Heart right ventricle (tissue), 16 donors: ENCODE measurements around the gene SLC44A5. TPM values are rescaled to one million over a fixed set of nuclear protein-coding genes. Genes with fewer than 3 reads are reported as not detected.

Experiments used
- ATAC-seq, 8 donors: fragments of 200-7000 bp; cut with Tn5 transposase; one replicate each; pipeline ENCODE4 v1.9.1; 2020; ENCODE audit warnings: mild to moderate bottlenecking in 8 of 8, moderate library complexity in 8 of 8, moderate number of reproducible peaks in 1 of 8
- DNase-seq, 2 donors: peaks; one replicate each; pipeline ENCODE4 v3.0.0-alpha.2; 2020
- H3K27ac ChIP-seq, 10 donors: fragments of 200-600 bp; sonication (generic) in 2 of 10; one replicate each; pipeline versions ENCODE4 v1.5.0 to v1.8.0; 2020 to 2022; ENCODE audit warnings: mild to moderate bottlenecking in 3 of 10
- H3K27me3 ChIP-seq, 7 donors: fragments of 200-600 bp; one replicate each; pipeline ENCODE4 v1.8.0; 2021 to 2022; ENCODE audit warnings: mild to moderate bottlenecking in 2 of 7
- H3K36me3 ChIP-seq, 9 donors: fragments of 200-600 bp; sonication (generic) in 1 of 9; one replicate each; pipeline versions ENCODE4 v1.5.0 to v1.8.0; 2020 to 2022; ENCODE audit warnings: mild to moderate bottlenecking in 2 of 9
- H3K4me1 ChIP-seq, 9 donors: fragments of 200-600 bp; sonication (generic) in 1 of 9; one replicate each; pipeline versions ENCODE4 v1.5.0 to v1.8.0; 2020 to 2022; ENCODE audit warnings: mild to moderate bottlenecking in 4 of 9
- H3K4me3 ChIP-seq, 10 donors: fragments of 200-600 bp; sonication (generic) in 2 of 10; one replicate each; pipeline versions ENCODE4 v1.5.0 to v1.8.0; 2020 to 2022; ENCODE audit warnings: mild to moderate bottlenecking in 7 of 10, moderate library complexity in 2 of 10
- H3K9me3 ChIP-seq, 11 donors: fragments of 200-600 bp in 10 of 11; sonication (generic) in 2 of 11; one replicate each; pipeline versions ENCODE4 v1.5.0 to v1.8.0; 2013 to 2022; ENCODE audit warnings: mild to moderate bottlenecking in 2 of 11, control low read depth in 1 of 11, moderate library complexity in 1 of 11
- WGBS, 2 donors: extraction: QIAGEN DNeasy Blood & Tissue Kit; methylation state at CpG; one replicate each; pipeline ENCODE4 v1.1.7; 2013; ENCODE audit warnings: inconsistent platforms in 1 of 2; 5-methylcytosine and 5-hydroxymethylcytosine counted together
- intact Hi-C, 10 donors: fragments of 100-400 bp; cut with DNase I; formaldehyde crosslinking; loops; one replicate each; pipeline versions ENCODE4 v1.11.1 to v1.14.2; 2022
- polyA plus RNA-seq, 2 donors: library from polyadenylated mRNA; stranded (reverse); fragments of 200-250 nt; gene quantifications; one replicate each; pipeline ENCODE4 v1.2.3, GENCODE V29; 2013
- total RNA-seq, 10 donors: library from RNA; stranded (reverse); fragmentation: NEBNext Ultra II Directional in 3 of 10; extraction: Animal tissue kit (Norgen Biotek cat#: 25700) in 3 of 10; gene quantifications; one replicate each; pipeline versions ENCODE4 v1.2.1 to v1.2.4, GENCODE V29; 2021 to 2023
- TF ChIP-seq, protein P1 (sequence below), 9 donors: fragments of 200-600 bp; sonication (generic) in 2 of 9; IDR thresholded peaks; one replicate each; pipeline versions ENCODE4 v1.5.0 to v1.8.0; 2021 to 2022; ENCODE audit warnings: antibody characterized with exemption in 9 of 9, mild to moderate bottlenecking in 5 of 9, moderate library complexity in 1 of 9
- donor health status: Arrhythmogenic right ventricular cardiomyopathy.
- donor health status: ischemic (EF 13 %, LVEDD 7.1; RV severe dilation, severe dysfunction).
- donor health status: healthy with polysubstance abuse.
- donor health status: DM: no; HTN: yes; CAD: no.
- donor health status: DM: no; HTN: no; CAD: no.
- donor health status: ischemic (EF 25% LVEDD 6.9; RV normal size, moderate dysfunction).
- donor health status: ischemic (EF 25% LVEDD 5.7; RV mildly dilated, moderate dysfunction).
- donor health status: healthy.
- donor health status: DM: yes; HTN: yes; CAD: no.
- donor health status: Ischemic cardiomyopathy.
- donor health status: ischemic (EF 35%, LVEDD 5.7; RV mildly dilated, moderate dysfunction).
- donor health status: nonischemic (EF 11% LVEDD 7.7; RV severe dilation, severe dysfunction).
- donor health status: DM: yes; HTN: yes; CAD: no.
- donor health status: PGD.
- donor health status: ischemic (EF 29% LVEDD 5.4; RV normal size, mild dysfunction).
- donor health status: nonischemic (EF 23%, LVEDD 6.1; RV moderate dilation, normal function).

The SLC44A5 gene
- total and polyA plus RNA-seq, 12 donors, result 0.10 to 4.8 (median 1.5) TPM

DNA sequence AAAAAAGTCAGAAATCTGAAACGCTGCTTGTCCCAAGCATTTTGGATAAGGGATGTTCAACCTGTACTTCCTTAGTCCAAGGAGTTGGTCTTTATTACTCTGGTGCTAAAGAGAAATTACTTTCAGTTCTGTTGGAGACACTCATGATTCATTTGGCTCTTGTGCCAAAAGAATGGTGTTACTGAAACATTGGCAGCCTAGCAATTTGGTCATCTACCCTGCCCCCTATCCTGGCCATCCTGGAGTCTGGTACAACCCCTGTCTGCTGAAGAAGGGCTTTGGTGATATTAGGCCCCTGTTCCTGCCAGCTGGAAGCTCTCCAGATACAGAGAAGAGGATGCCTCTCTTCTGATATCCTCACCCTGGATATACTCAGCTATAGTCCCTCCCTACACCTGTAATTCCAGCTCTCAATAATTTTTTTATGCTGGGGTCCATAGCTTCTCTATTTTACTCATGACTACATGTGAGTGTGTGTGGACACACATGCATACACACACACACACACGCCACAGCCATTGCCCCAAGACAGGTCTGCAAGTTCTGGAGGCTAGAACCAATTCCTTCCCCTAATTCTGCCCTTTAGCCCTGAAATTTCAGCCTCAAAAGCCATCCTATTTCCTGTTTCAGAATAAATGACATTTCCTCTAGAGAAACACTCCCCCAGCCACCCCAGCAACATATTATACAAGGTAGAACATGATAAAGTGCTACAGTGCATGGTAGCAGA, 436.7 kb downstream of the SLC44A5 start:
- no peaks in the 10 kb centered on the region for H3K4me1 ChIP-seq
- no peak overlapping the region for H3K27ac ChIP-seq
- no peak for ATAC-seq
- TF ChIP-seq, protein P1, sequence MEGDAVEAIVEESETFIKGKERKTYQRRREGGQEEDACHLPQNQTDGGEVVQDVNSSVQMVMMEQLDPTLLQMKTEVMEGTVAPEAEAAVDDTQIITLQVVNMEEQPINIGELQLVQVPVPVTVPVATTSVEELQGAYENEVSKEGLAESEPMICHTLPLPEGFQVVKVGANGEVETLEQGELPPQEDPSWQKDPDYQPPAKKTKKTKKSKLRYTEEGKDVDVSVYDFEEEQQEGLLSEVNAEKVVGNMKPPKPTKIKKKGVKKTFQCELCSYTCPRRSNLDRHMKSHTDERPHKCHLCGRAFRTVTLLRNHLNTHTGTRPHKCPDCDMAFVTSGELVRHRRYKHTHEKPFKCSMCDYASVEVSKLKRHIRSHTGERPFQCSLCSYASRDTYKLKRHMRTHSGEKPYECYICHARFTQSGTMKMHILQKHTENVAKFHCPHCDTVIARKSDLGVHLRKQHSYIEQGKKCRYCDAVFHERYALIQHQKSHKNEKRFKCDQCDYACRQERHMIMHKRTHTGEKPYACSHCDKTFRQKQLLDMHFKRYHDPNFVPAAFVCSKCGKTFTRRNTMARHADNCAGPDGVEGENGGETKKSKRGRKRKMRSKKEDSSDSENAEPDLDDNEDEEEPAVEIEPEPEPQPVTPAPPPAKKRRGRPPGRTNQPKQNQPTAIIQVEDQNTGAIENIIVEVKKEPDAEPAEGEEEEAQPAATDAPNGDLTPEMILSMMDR (IDR thresholded peaks at IDR 0.05), result no peak
- intact Hi-C loops, result no loop called here
- no peaks in the 10 kb centered on the region for H3K36me3 ChIP-seq
- H3K27me3 ChIP-seq, result no peaks in the 10 kb centered on the region
- no peak overlapping the region for H3K4me3 ChIP-seq
- DNase-seq, result no peak
- 71 to 83% methylated on average over 2 of the region's 2 CpGs for WGBS, 2 donors
- peaks cover 0 to 19% (median 0%) of the 10 kb centered on the region in 11 donors for H3K9me3 ChIP-seq

DNA sequence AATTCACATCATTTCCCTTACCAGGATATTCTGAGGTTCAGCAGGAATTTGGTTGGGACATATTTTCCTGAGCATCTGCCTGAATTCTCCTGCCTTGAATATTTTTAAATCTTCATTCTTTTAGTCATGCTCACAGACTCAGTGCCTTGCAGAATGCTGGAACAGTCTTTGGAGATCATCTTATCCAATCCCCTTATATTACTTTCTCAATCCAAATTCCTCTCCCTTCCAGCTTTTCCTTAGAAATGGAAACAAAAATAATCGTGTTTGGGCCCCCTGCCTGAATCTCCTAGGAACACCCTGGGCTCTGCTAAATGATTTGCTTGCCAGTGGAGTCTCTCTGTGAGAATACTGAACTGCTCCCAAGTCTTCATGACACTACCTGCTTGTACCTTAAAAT, 438.4 kb downstream of the SLC44A5 start:
- intact Hi-C loops, result no loop called here
- Histone ChIP-seq H3K27ac (no peak overlapping the region), H3K9me3 (peaks cover 0 to 14% (median 0%) of the 10 kb centered on the region in 11 donors), H3K36me3 (no peaks in the 10 kb centered on the region), H3K27me3 (no peaks in the 10 kb centered on the region), H3K4me3 (no peak overlapping the region), H3K4me1 (no peaks in the 10 kb centered on the region)
- DNase-seq (no peak), ATAC-seq (no peak)
- TF ChIP-seq, protein P1 (IDR thresholded peaks at IDR 0.05), result no peak
- WGBS, 2 donors, result 7 to 15% methylated on average over 1 of the region's 1 CpG

DNA sequence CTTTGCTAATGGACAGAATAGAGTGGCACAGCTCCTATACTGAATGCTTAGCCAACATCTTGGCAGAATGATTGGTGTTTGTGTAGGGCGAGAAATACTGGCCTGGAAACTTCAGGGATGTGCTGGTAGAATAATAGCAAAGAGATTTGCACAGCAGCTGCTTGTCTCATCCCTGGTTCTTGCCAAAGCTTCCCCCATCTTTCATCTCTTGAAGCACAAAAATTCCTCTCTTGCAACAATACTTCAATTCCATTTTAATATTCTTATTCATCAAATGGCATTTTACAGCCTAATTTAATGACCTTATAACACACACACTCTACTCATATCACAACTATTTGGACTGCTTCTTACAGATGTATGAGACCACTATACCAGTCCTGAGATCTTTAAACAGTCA, 439.0 kb downstream of the SLC44A5 start:
- H3K36me3 ChIP-seq, result no peaks in the 10 kb centered on the region
- H3K4me3 ChIP-seq, result no peak overlapping the region
- no peaks in the 10 kb centered on the region for H3K27me3 ChIP-seq
- 71 to 81% methylated on average over 1 of the region's 1 CpG for WGBS, 2 donors
- no peak for ATAC-seq
- TF ChIP-seq, protein P1 (IDR thresholded peaks at IDR 0.05), result no peak
- intact Hi-C loops, result no loop called here
- no peak for DNase-seq
- H3K4me1 ChIP-seq, result no peaks in the 10 kb centered on the region
- peaks cover 0 to 14% (median 0%) of the 10 kb centered on the region in 11 donors for H3K9me3 ChIP-seq
- H3K27ac ChIP-seq, result no peak overlapping the region

DNA sequence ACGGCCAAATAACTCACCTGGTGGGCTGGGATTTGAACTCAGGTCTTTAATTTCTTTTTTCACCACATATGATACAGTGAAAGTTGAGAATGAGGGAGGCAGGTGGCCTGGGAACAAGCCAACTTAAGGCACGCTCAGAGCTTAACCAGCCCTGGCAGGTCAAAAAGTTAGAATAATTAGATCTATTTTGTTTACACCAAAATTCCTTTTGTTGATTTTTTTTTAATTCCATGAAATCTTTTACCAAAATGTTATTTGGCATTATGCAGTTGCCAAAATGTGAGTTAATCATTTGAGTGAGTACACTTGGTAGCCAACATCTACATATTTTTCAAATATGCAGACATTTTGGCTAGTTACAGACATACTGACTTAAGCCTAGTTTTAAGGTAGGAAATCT, 439.9 kb downstream of the SLC44A5 start:
- Histone ChIP-seq H3K4me3 (no peak overlapping the region), H3K36me3 (no peaks in the 10 kb centered on the region), H3K27me3 (peaks cover 0 to 3% (median 0%) of the 10 kb centered on the region in 7 donors), H3K4me1 (no peaks in the 10 kb centered on the region), H3K27ac (no peak overlapping the region), H3K9me3 (peaks cover 0 to 7% (median 0%) of the 10 kb centered on the region in 11 donors)
- TF ChIP-seq, protein P1 (IDR thresholded peaks at IDR 0.05), result no peak
- 64% methylated on average over 2 of the region's 2 CpGs for WGBS, 2 donors
- intact Hi-C loops, result loop anchor here in 1 of 10 donors (1.0 kb wide), 1 partner anchor 22 kb away; no protein-coding TSS in a partner anchor
- DNase-seq (no peak), ATAC-seq (no peak)
